Kidney epithelial cell (primary cell): ENCODE results near the gene ERG. TPM values are rescaled to one million over a fixed set of nuclear protein-coding genes. Genes with fewer than 3 reads are reported as not detected.

ENCODE experiments used
- DNase-seq: peaks from one replicate; pipeline ENCODE4 v3.0.0-alpha.2; 2010; ENCODE audit warnings: low read depth
- H3K27me3 ChIP-seq: 2 replicates; pipeline ENCODE4 v1.6.0; 2011; ENCODE audit warnings: low read length; ENCODE audit not compliant: control insufficient read depth, insufficient read depth
- H3K36me3 ChIP-seq: 2 replicates; pipeline ENCODE4 v1.5.1; 2011; ENCODE audit warnings: low read length; ENCODE audit not compliant: control insufficient read depth, insufficient read depth
- H3K4me3 ChIP-seq: 2 replicates; pipeline ENCODE4 v1.5.1; 2011; ENCODE audit warnings: low read depth, mild to moderate bottlenecking, control low read depth, low read length
- CTCF ChIP-seq: IDR thresholded peaks from 2 replicates; pipeline ENCODE4 v1.5.1; 2011; ENCODE audit warnings: mild to moderate bottlenecking, moderate library complexity, low read length, control low read depth, inconsistent platforms; ENCODE audit not compliant: insufficient read depth, poor library complexity, severe bottlenecking
- total RNA-seq: library from RNA; depleted of rRNA; stranded (reverse); fragments of >200 nt; gene quantifications from 2 replicates; pipeline ENCODE4 v1.2.3, GENCODE V29; 2015

ERG gene
- total RNA-seq, 1 donor from 2014 or later: 0.29 TPM

- no peaks in the 10 kb centered on the region for H3K36me3 ChIP-seq
- DNase-seq: no peak
- H3K4me3 ChIP-seq: no peak overlapping the region
- no peak for TF ChIP-seq CTCF
- peaks cover 4% of the 10 kb centered on the region for H3K27me3 ChIP-seq
These were observed 119.1 kb downstream of the ERG start for GRCh38 chr21:38379147-38379546.

GRCh38 chr21:38377165-38378088 lies 120.8 kb downstream of the ERG start:
- Histone ChIP-seq H3K4me3 (no peak overlapping the region), H3K27me3 (no peaks in the 10 kb centered on the region), H3K36me3 (no peaks in the 10 kb centered on the region)
- DNase-seq: no peak
- TF ChIP-seq CTCF: peak; percentile 4

- Histone ChIP-seq H3K4me3 (no peak overlapping the region), H3K36me3 (no peaks in the 10 kb centered on the region), H3K27me3 (no peaks in the 10 kb centered on the region)
- no peak for DNase-seq
- no peak for TF ChIP-seq CTCF
These were observed 121.6 kb downstream of the ERG start for GRCh38 chr21:38376693-38377092.

GRCh38 chr21:38376235-38376634 lies 122.0 kb downstream of the ERG start:
- DNase-seq: no peak
- Histone ChIP-seq H3K27me3 (no peaks in the 10 kb centered on the region), H3K36me3 (no peaks in the 10 kb centered on the region), H3K4me3 (no peak overlapping the region)
- no peak for TF ChIP-seq CTCF

GRCh38 chr21:38367646-38368045 lies 130.6 kb downstream of the ERG start:
- Histone ChIP-seq H3K4me3 (no peak overlapping the region), H3K36me3 (no peaks in the 10 kb centered on the region), H3K27me3 (no peaks in the 10 kb centered on the region)
- TF ChIP-seq CTCF: no peak
- no peak for DNase-seq
